CD4-positive, alpha-beta T cell treated with Interleukin-6 at 100 ng/mL for 8 hours (primary cell): Measurements from ENCODE around the gene KLK1.

ENCODE experiments used
- DNase-seq: peaks from one replicate; pipeline ENCODE4 v3.0.0-alpha.2; 2020; ENCODE audit warnings: mixed read lengths, low spot score

The KLK1 gene

GRCh38 chr19:50836543-50837195 is 13.1 kb upstream of the KLK1 start:
- DNase-seq, result no peak

- DNase-seq, result peak; percentile 45
Measured at GRCh38 chr19:50835785-50836542, 12.4 kb upstream of the KLK1 start.

GRCh38 chr19:50835103-50835784 is 11.7 kb upstream of the KLK1 start:
- DNase-seq, result no peak

GRCh38 chr19:50833802-50834167 is 10.2 kb upstream of the KLK1 start:
- DNase-seq, result no peak

- no peak for DNase-seq
Measured at GRCh38 chr19:50833117-50833801, 9.7 kb upstream of the KLK1 start, which contains the start of gene KLK15. TSS of gene KLK15 (minus strand) at chr19:50833574. CDS start at chr19:50831492, 2,082 bp downstream.

- DNase-seq, result no peak
Measured at GRCh38 chr19:50832666-50833065, 9.1 kb upstream of the KLK1 start.

GRCh38 chr19:50831026-50831396 is 7.4 kb upstream of the KLK1 start:
- DNase-seq, result no peak

GRCh38 chr19:50830266-50831025 is 6.9 kb upstream of the KLK1 start:
- no peak for DNase-seq

- no peak for DNase-seq
Measured at GRCh38 chr19:50829801-50830200, 6.2 kb upstream of the KLK1 start.

GRCh38 chr19:50827476-50827875 is 3.9 kb upstream of the KLK1 start:
- no peak for DNase-seq

- DNase-seq, result no peak
Measured at GRCh38 chr19:50826492-50827240, 3.1 kb upstream of the KLK1 start.

GRCh38 chr19:50822661-50823208 is 852 bp downstream of the KLK1 start:
- DNase-seq, result no peak

GRCh38 chr19:50821622-50822021 is 2.0 kb downstream of the KLK1 start:
- DNase-seq, result no peak

- DNase-seq, result no peak
Measured at GRCh38 chr19:50821248-50821612, 2.4 kb downstream of the KLK1 start.

GRCh38 chr19:50820549-50821247 is 2.9 kb downstream of the KLK1 start:
- no peak for DNase-seq

GRCh38 chr19:50820086-50820485 is 3.5 kb downstream of the KLK1 start:
- no peak for DNase-seq

GRCh38 chr19:50819636-50820035 is 4.0 kb downstream of the KLK1 start:
- no peak for DNase-seq

- no peak for DNase-seq
Measured at GRCh38 chr19:50818859-50819472, 4.6 kb downstream of the KLK1 start.

- DNase-seq, result no peak
Measured at GRCh38 chr19:50817941-50818858, 5.4 kb downstream of the KLK1 start.
